HEK293T (cell line): Measurements from ENCODE around the gene ZNF345.

Experiments used
- BHLHE40 ChIP-seq: fragments of 450-650 bp; IDR thresholded peaks from 2 replicates; pipeline ENCODE4 v1.6.1; 2016; ENCODE audit warnings: mild to moderate bottlenecking, moderate library complexity, borderline replicate concordance
- FOXA1 ChIP-seq: fragments of 450-650 bp; IDR thresholded peaks from 2 replicates; pipeline ENCODE4 v1.6.1; 2016; ENCODE audit warnings: mild to moderate bottlenecking
- L3MBTL2 ChIP-seq: fragments of 450-650 bp; conservative IDR thresholded peaks from 2 replicates; pipeline ENCODE4 v1.6.1; 2016; ENCODE audit warnings: mild to moderate bottlenecking
- SUZ12 ChIP-seq: fragments of 450-650 bp; IDR thresholded peaks from 2 replicates; pipeline ENCODE4 v1.6.1; 2016; ENCODE audit warnings: mild to moderate bottlenecking

DNA sequence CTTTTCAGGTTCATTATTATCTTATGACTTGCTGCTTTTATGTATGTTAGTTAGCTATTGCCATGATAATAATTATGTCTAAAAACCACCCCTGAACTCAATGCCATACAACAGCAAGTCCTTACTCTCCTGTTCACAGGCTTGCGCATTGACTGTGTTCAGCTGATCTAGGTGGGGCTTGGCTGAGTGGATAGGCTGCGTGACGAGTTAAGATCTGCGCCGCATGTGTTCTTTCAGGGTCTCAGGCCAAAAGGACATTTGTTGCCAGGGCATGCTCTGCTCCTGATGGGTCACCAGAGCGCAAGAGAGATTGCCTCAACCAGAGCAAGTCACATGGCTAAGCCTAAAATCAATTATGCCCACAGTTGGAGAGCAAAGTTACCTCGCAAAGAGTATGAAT, 66.3 kb downstream of the ZNF345 start:
- TF ChIP-seq FOXA1 (no peak), BHLHE40 (no peak), L3MBTL2 (no peak), SUZ12 (no peak)
